SK-N-SH treated with all-trans-retinoic acid at 6 μM for 48 hours (cell line): ENCODE data around the gene RNU1-4.
"Not testable (repeated sequence)": the region's sequence is repeated elsewhere in the genome, so short reads cannot be mapped to it uniquely, and the experiment has no call there.

ENCODE experiments used
- ATAC-seq: fragments of 200-7000 bp; cut with Tn5 transposase; 3 replicates; pipeline ENCODE4 v1.9.1; 2020; ENCODE audit warnings: mild to moderate bottlenecking, moderate library complexity
- ARNTL ChIP-seq: fragments of 450-650 bp; formaldehyde crosslinking; IDR thresholded peaks from 2 replicates; pipeline ENCODE4 v1.5.0; 2020; ENCODE audit warnings: low read depth, mild to moderate bottlenecking, moderate library complexity, borderline replicate concordance
- BACH2 ChIP-seq: fragments of 250-450 bp; sonication (Bioruptor Pico); IDR thresholded peaks from 2 replicates; pipeline ENCODE4 v1.9.0; 2021; ENCODE audit warnings: mild to moderate bottlenecking, borderline replicate concordance
- ESRRG ChIP-seq: fragments of 250-450 bp; sonication (Bioruptor Pico); IDR thresholded peaks from 2 replicates; pipeline ENCODE4 v1.6.1; 2021; ENCODE audit warnings: mild to moderate bottlenecking
- ISL1 ChIP-seq: fragments of 250-450 bp; sonication (Bioruptor Pico); IDR thresholded peaks from 2 replicates; pipeline ENCODE4 v2.1.2; 2022; ENCODE audit warnings: mild to moderate bottlenecking, moderate library complexity
- OSR1 ChIP-seq: fragments of 250-450 bp; sonication (Bioruptor Pico); IDR thresholded peaks from 2 replicates; pipeline ENCODE4 v1.8.0; 2022; ENCODE audit warnings: moderate library complexity, mild to moderate bottlenecking, inconsistent platforms
- PPARA ChIP-seq: fragments of 250-450 bp; sonication (Bioruptor Pico); IDR thresholded peaks from 2 replicates; pipeline ENCODE4 v1.5.0; 2020; ENCODE audit warnings: mild to moderate bottlenecking, borderline replicate concordance
- RARB ChIP-seq: fragments of 250-450 bp; sonication (Bioruptor Pico); IDR thresholded peaks from 2 replicates; pipeline ENCODE4 v1.8.0; 2021; ENCODE audit warnings: mild to moderate bottlenecking, moderate library complexity
- SNAI2 ChIP-seq: fragments of 250-450 bp; sonication (Bioruptor Pico); IDR thresholded peaks from 2 replicates; pipeline ENCODE4 v1.5.0; 2020; ENCODE audit warnings: mild to moderate bottlenecking, moderate library complexity
- TCF4 ChIP-seq: fragments of 250-450 bp; sonication (Bioruptor Pico); IDR thresholded peaks from 2 replicates; pipeline ENCODE4 v1.8.0; 2021; ENCODE audit warnings: mild to moderate bottlenecking, moderate library complexity, borderline replicate concordance
- TOX ChIP-seq: fragments of 250-450 bp; sonication (Bioruptor Pico); IDR thresholded peaks from 2 replicates; pipeline ENCODE4 v1.8.0; 2021; ENCODE audit warnings: mild to moderate bottlenecking, moderate library complexity, borderline replicate concordance
- TSHZ2 ChIP-seq: fragments of 250-450 bp; sonication (Bioruptor Pico); IDR thresholded peaks from 2 replicates; pipeline ENCODE4 v1.5.0; 2020; ENCODE audit warnings: mild to moderate bottlenecking, moderate library complexity
- ZFP3 ChIP-seq: fragments of 250-450 bp; sonication (Bioruptor Pico); IDR thresholded peaks from 2 replicates; pipeline ENCODE4 v1.5.0; 2020; ENCODE audit warnings: mild to moderate bottlenecking, moderate library complexity
- ZNF70 ChIP-seq: fragments of 450-650 bp; formaldehyde crosslinking; IDR thresholded peaks from 2 replicates; pipeline ENCODE4 v1.5.0; 2020; ENCODE audit warnings: mild to moderate bottlenecking, moderate library complexity

Gene RNU1-4

DNA sequence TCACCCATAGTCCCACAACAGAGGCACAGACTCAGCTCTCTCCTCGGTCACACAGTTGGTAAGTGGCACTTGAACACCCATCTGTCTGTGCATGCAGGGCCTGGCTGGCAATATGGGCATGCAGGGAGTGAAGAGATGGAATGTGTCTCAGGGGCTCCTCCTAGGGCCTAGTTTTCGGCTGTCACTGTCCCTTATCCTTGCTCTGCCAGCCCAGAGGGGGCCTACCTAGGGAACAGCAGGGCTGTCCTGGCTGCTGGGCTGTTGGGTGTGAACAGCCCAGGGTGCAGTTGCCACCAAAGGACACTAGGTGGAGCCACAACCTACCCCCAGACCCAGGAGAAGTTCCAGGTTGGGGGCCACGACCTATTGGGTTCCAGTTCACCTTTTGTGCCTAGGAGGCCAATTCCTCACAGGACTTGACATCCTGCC lies 30.6 kb upstream of the RNU1-4 start:
- ATAC-seq: peak; percentile 88

DNA sequence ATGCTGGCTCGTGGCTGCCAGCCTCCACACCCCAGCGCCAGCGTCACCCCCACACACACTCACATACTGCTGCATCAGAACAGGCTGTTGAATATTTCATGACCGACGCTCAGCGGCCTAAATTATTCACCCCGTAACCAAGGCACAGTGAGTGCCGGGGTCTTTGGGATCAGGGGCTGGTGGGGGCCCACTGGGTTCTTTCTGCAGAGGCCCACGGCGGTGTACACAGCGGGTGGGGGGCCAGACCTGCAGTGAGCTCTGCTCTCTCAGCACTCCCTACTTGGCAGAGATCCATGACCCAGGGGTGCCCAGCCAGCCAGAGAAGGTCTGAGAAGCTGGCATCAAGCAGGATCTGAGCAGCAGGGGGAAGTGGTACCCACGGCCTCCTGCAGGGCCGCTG lies 29.7 kb upstream of the RNU1-4 start:
- ATAC-seq: not testable (repeated sequence)

GRCh38 chr1:16712131-16712530 lies 28.2 kb upstream of the RNU1-4 start:
- not testable (repeated sequence) for ATAC-seq

DNA sequence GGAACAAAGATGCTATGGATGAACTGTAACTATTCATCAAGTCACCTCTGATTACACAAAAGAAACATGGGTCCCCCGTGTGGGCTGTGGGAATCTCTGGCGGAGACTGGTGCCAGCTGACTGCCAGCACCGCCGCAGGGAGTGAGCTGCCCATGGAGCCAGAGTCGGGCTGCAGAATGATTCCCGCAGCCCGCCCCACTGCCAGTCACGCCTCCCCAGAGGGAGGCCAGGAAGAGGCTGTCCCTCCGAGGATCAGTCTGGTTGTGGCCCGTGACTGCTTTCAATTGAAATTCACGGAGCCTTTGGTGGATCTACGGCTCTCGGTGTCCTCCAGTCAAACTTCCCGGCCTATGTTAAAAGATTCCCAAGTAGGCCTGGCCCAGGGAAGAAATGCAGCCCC lies 27.7 kb upstream of the RNU1-4 start:
- ATAC-seq: not testable (repeated sequence)

GRCh38 chr1:16712984-16713383 lies 27.3 kb upstream of the RNU1-4 start:
- not testable (repeated sequence) for ATAC-seq

DNA sequence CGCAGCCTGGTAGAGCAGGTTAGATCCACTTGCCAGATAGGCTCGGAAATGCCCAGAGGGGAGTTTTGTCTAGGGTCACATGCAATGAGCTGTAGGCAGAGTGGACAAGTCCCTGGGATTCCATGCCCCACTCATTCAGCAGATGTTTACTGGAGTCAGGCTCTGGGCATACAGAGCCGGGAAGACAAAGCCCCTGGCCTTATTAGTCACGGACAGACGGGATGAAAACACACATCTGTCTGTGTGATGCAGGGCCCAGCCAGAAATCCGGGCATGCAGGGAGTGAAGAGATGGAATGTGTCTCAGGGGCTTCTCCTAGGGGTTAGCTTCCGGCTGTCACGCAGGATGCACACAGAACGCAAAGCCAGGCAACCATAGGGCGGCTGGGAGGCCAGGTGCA lies 26.8 kb upstream of the RNU1-4 start:
- not testable (repeated sequence) for ATAC-seq

DNA sequence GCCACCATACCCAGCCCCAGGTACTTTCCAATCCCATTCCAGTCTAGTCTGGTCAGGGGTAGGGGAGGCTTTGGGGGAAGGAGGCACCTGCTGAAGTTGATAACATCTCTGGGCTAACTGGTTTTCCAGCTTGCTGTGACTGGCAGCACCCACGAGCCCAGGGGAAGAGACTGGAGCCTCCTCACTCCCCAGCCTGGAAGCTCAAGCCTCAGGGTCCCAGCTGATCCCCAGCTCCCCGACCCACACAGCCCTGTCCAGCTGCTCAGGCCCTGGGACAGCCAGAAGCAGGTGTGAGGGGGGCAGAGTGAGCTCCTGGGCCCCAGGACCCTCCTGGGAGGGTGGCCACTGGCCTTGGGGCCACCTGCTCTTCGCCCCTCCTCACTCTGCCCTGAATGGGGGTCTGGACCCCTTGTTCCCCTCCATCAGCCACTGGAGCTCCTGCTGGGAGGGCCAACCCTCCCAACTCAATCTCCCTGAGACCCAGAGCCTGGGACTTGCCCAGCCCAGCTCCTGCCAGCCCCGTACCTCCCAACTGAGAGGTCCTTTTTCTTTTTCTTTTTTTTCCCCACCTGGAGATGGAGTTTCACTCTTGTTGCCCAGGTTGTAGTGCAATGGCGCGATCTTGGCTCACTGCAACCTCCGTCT lies 23.5 kb upstream of the RNU1-4 start:
- no peak for ATAC-seq
- TF ChIP-seq TCF4 (CRISPR knock-in tag) (no peak), TOX (CRISPR knock-in tag) (no peak), SNAI2 (CRISPR knock-in tag) (no peak)

DNA sequence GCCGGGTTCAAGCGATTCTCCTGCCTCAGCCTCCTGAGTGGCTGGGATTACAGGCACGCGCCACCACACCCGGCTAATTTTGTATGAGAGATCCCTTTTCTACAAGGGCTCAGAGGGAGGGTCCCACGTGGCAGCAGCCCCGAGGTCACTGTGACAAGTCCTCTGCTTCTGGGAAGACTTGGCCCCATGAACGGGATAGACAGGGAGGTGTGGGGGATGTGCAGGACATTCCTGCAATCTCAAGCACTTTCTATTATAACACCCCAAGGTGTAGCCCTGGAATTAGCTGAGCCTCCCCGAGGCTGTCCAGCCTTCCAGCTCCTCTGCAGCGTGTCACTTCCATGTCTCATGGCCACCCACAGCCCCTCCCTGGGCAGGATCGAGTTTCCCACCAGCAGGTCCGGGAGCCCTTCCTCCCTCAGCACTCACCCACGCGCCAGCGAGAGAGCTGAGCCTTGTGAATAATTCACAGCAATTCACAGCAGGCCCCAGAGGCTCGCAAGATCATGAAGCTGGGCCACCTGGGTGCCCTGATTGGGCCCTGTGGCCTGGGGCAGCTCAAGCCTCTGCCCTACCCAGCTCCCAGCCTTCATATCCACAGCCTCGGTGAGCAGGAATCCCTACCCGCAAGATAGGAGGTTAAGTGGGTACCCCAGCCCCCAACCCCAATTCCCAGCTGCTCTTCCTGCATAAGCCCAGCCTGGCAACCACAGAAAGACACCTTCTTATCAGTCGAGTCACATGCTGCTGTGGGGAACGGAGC lies 22.8 kb upstream of the RNU1-4 start:
- TF ChIP-seq ESRRG (CRISPR knock-in tag) (no peak), TCF4 (CRISPR knock-in tag) (no peak), ARNTL (no peak), RARB (CRISPR knock-in tag) (no peak), ISL1 (no peak), BACH2 (CRISPR knock-in tag) (no peak), TSHZ2 (CRISPR knock-in tag) (no peak), ZNF70 (CRISPR knock-in tag) (no peak), OSR1 (CRISPR knock-in tag) (no peak)
- ATAC-seq: peak; percentile 11; the same call in 2 of the 3 replicates

DNA sequence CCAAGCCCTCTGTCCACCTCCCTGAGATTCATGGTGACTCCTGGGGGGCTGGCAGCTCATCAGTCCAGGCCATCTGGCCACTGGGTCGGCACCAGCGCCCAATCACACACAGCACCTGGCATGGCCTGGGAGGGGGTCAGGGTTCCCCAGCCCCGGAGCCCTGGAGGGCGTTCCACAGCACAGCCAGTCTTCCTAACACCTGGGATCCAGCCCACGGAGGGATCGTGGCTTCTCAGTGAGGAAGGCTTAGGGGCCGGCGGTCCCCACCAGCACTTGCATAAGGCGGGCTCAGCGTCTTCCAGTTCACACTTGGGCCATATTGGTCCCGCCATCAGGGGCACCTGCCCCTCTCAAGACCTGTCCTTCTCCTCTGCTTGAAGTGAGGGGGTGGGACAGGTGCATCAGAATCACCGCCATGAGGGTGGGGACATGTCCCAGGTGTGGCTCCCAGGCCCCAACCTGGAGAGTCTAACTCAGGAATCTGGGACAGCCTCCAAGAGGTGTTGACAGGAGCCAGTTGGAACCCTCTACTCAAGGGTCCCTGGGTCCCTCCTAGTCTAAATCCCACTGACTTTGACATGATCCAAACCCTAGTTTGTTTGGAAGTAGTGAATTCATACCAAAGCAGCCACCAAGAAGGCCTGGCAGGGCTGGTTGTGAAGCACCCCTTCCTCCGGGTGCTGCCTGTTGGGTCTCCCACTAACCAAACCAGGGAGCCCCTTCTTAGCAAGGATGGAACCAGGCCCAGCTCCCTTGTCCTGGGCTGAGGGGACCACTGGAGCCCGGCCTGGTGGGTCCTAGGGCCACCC lies 22.0 kb upstream of the RNU1-4 start:
- ATAC-seq: not testable (repeated sequence)

DNA sequence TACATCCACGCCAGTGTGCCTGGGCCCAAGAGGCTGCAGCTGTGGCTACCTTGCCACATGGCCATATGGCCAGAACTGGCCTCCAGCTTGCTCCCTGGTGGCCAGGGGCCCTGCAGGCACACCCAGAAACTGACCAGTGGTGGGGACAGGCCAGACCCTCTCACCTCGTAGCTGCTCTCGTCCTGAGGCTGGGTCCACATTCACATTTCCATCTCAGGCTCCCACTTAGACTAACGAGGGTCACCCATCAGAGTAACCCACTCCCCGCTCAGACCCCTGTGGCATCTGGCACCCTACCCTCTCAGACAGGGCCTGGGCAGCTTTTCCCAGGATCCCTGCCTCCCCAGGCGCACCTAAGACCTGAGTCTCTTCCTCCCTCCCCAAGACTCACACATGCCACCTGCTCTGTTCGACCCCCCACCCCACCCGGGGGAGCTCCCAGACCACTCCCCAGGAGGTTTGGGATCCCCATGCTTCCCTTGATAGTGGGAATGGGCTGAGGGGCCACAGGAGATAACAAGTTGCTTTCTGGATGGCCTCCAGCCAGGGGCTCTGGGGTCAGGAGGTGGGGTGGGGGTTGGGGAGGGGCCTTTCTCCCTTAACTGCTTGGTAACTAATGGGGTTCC lies 21.3 kb upstream of the RNU1-4 start:
- TF ChIP-seq PPARA (no peak), ZFP3 (CRISPR knock-in tag) (no peak), TCF4 (CRISPR knock-in tag) (no peak)
- no peak for ATAC-seq
